Stimulated activated CD4-positive, alpha-beta T cell treated with anti-CD3 and anti-CD28 coated beads, TNF-alpha, amount 100 ng/mL, for 48 hours (primary cell): Measurements from ENCODE around the gene OR4C15.

Experiments
- DNase-seq, 3 donors: peaks; one replicate each; pipeline ENCODE4 v3.0.0-alpha.2; 2020; ENCODE audit warnings: low read depth in 3 of 3

Gene OR4C15

DNA sequence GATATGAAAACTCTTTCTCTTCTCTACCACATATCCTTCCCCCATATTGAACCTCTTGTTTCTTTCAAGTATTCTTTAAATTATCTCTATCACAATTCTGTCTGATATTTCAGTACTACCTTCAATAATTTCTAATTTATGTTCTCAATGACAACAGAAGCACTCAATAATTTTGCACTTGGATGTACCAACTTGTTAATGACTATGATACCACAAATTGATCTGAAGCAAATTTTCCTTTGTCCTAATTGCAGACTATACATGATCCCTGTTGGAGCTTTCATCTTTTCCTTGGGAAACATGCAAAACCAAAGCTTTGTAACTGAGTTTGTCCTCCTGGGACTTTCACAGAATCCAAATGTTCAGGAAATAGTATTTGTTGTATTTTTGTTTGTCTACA is at the start of gene OR4C15:
Gene OR4C15, plus strand, starts transcription at position 301 of the 400 bp plus-strand sequence. Its CDS starts 0 bp downstream, at position 301.
- DNase-seq: no peak

DNA sequence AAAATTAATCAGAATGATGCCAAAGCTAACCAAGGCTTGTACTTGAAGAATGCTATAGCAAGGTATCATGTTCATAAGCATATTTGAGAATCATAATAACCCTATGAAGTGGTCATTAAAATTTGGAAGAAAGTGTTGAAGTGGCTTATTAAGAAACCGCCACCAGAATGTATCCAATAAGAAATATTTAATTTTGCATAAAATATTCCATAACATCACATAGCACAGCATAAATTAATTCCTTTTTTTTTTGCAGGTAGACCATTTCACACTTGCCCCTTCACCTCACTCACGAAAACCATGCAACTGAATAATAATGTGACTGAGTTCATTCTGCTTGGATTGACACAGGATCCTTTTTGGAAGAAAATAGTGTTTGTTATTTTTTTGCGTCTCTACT is 17.6 kb downstream of the OR4C15 start, which contains the start of gene OR4C16:
Gene OR4C16, plus strand, starts transcription at position 301 of the 400 bp plus-strand sequence. Its CDS starts 0 bp downstream, at position 301.
- no peak for DNase-seq

DNA sequence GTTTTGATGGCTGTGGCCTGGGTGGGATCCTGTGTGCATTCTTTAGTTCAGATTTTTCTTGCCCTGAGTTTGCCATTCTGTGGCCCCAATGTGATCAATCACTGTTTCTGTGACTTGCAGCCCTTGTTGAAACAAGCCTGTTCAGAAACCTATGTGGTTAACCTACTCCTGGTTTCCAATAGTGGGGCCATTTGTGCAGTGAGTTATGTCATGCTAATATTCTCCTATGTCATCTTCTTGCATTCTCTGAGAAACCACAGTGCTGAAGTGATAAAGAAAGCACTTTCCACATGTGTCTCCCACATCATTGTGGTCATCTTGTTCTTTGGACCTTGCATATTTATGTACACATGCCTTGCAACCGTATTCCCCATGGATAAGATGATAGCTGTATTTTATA is 18.3 kb downstream of the OR4C15 start:
- no peak for DNase-seq
